ENCODE measurements around the gene WNK2.

The WNK2 gene

GRCh38 chr9:93164085-93164484 lies 19.9 kb upstream of the WNK2 start:
- no peak for DNase-seq

GRCh38 chr9:93166699-93167098 lies 17.2 kb upstream of the WNK2 start:
- no peak for DNase-seq

GRCh38 chr9:93167185-93167584 lies 16.8 kb upstream of the WNK2 start:
- no peak for DNase-seq

- no peak for DNase-seq
Measured at GRCh38 chr9:93167838-93168237, 16.1 kb upstream of the WNK2 start.

GRCh38 chr9:93168581-93168980 lies 15.4 kb upstream of the WNK2 start:
- DNase-seq = no peak

- no peak for DNase-seq
Measured at GRCh38 chr9:93169444-93169843, 14.5 kb upstream of the WNK2 start.

- no peak for DNase-seq
Measured at GRCh38 chr9:93170571-93170970, 13.4 kb upstream of the WNK2 start.

GRCh38 chr9:93171261-93171990 lies 12.5 kb upstream of the WNK2 start:
- no peak for DNase-seq

GRCh38 chr9:93172666-93173364 lies 11.1 kb upstream of the WNK2 start:
- DNase-seq = no peak

- DNase-seq = no peak
Measured at GRCh38 chr9:93173365-93174051, 10.4 kb upstream of the WNK2 start.

- DNase-seq = no peak
Measured at GRCh38 chr9:93174976-93175375, 9.0 kb upstream of the WNK2 start.

GRCh38 chr9:93177676-93178075 lies 6.3 kb upstream of the WNK2 start:
- no peak for DNase-seq

- DNase-seq = no peak
Measured at GRCh38 chr9:93178851-93179786, 4.8 kb upstream of the WNK2 start.

GRCh38 chr9:93180938-93181337 lies 3.0 kb upstream of the WNK2 start:
- DNase-seq = no peak

GRCh38 chr9:93181672-93182435 lies 2.1 kb upstream of the WNK2 start:
- no peak for DNase-seq

- no peak for DNase-seq
Measured at GRCh38 chr9:93182572-93182971, 1.4 kb upstream of the WNK2 start.

GRCh38 chr9:93183131-93183662 lies 742 bp upstream of the WNK2 start:
- DNase-seq = no peak

GRCh38 chr9:93184432-93185265 lies 710 bp downstream of the WNK2 start:
- no peak for DNase-seq

GRCh38 chr9:93185266-93186214 lies 1.6 kb downstream of the WNK2 start:
- no peak for DNase-seq

Measured in CD4-positive, alpha-beta T cell treated with Interleukin-6 for 4 hours (primary cell).